OCI-LY1 (cell line): ENCODE measurements around the gene GAPDHS.

Experiments
- H2AFZ ChIP-seq: fragments of 200-600 bp; sonication (generic), shearing (Covaris generic); 2 replicates; pipeline ENCODE4 v1.6.0; 2014; ENCODE audit warnings: antibody characterized with exemption, mild to moderate bottlenecking, low read length
- H3F3A ChIP-seq: fragments of 200-600 bp; sonication (generic), shearing (Covaris generic); 2 replicates; pipeline ENCODE4 v1.6.0; 2014; ENCODE audit warnings: mild to moderate bottlenecking, antibody characterized with exemption, low read length, moderate library complexity; ENCODE audit not compliant: insufficient read depth
- H3K27ac ChIP-seq: fragments of 200-600 bp; sonication (generic); 2 replicates; pipeline ENCODE4 v1.5.1; 2014; ENCODE audit warnings: low read length, mixed run types, mild to moderate bottlenecking, low read depth; ENCODE audit not compliant: poor library complexity, severe bottlenecking
- H3K27me3 ChIP-seq: fragments of 200-600 bp; sonication (generic); 2 replicates; pipeline ENCODE4 v1.6.0; 2014; ENCODE audit warnings: antibody characterized with exemption, mild to moderate bottlenecking, low read length, moderate library complexity; ENCODE audit not compliant: insufficient read depth
- H3K36me3 ChIP-seq: fragments of 200-600 bp; sonication (generic); 2 replicates; pipeline ENCODE4 v1.6.1; 2014; ENCODE audit warnings: mild to moderate bottlenecking, antibody characterized with exemption, low read length, moderate library complexity, mixed read lengths; ENCODE audit not compliant: insufficient read depth
- H3K4me1 ChIP-seq: fragments of 200-600 bp; sonication (generic); 2 replicates; pipeline ENCODE4 v1.5.1; 2014; ENCODE audit warnings: mild to moderate bottlenecking, low read length, moderate library complexity; ENCODE audit not compliant: insufficient read depth, severe bottlenecking
- H3K4me2 ChIP-seq: fragments of 200-600 bp; sonication (generic), shearing (Covaris generic); 2 replicates; pipeline ENCODE4 v1.6.1; 2014; ENCODE audit warnings: low read length
- H3K4me3 ChIP-seq: fragments of 200-600 bp; sonication (generic); 2 replicates; pipeline ENCODE4 v1.5.1; 2014; ENCODE audit warnings: low read length, low read depth, mild to moderate bottlenecking, mixed read lengths; ENCODE audit not compliant: poor library complexity, severe bottlenecking
- H3K79me2 ChIP-seq: fragments of 200-600 bp; shearing (Covaris generic); 2 replicates; pipeline ENCODE4 v1.6.1; 2016; ENCODE audit warnings: mixed run types, low read length, mixed read lengths; ENCODE audit not compliant: insufficient read depth
- H3K9ac ChIP-seq: fragments of 200-600 bp; sonication (generic), shearing (Covaris generic); 2 replicates; pipeline ENCODE4 v1.6.1; 2014; ENCODE audit warnings: mild to moderate bottlenecking, low read length, mixed read lengths
- H3K9me2 ChIP-seq: fragments of 200-600 bp; sonication (generic), shearing (Covaris generic); 2 replicates; pipeline ENCODE4 v1.6.1; 2014; ENCODE audit warnings: low read depth, mild to moderate bottlenecking, low read length, mixed read lengths
- H3K9me3 ChIP-seq: fragments of 200-600 bp; shearing (Covaris generic); 2 replicates; pipeline ENCODE4 v1.6.1; 2014; ENCODE audit warnings: low read length, mixed read lengths
- H4K20me1 ChIP-seq: fragments of 200-600 bp; sonication (generic), shearing (Covaris generic); 2 replicates; pipeline ENCODE4 v1.6.0; 2016; ENCODE audit warnings: mild to moderate bottlenecking, low read length; ENCODE audit not compliant: insufficient read depth
- CTCF ChIP-seq: fragments of 200-600 bp; sonication (generic), shearing (Covaris generic); IDR thresholded peaks from 2 replicates; pipeline ENCODE4 v1.5.1; 2017; ENCODE audit warnings: mild to moderate bottlenecking, antibody characterized with exemption, low read length, moderate library complexity, mixed read lengths
- EZH2 ChIP-seq: fragments of 200-600 bp; sonication (generic), shearing (Covaris generic); IDR thresholded peaks from 2 replicates; pipeline ENCODE4 v1.8.0; 2017; ENCODE audit warnings: borderline replicate concordance, mixed run types, mild to moderate bottlenecking, antibody characterized with exemption, low read length, moderate library complexity, mixed read lengths

GAPDHS gene

DNA sequence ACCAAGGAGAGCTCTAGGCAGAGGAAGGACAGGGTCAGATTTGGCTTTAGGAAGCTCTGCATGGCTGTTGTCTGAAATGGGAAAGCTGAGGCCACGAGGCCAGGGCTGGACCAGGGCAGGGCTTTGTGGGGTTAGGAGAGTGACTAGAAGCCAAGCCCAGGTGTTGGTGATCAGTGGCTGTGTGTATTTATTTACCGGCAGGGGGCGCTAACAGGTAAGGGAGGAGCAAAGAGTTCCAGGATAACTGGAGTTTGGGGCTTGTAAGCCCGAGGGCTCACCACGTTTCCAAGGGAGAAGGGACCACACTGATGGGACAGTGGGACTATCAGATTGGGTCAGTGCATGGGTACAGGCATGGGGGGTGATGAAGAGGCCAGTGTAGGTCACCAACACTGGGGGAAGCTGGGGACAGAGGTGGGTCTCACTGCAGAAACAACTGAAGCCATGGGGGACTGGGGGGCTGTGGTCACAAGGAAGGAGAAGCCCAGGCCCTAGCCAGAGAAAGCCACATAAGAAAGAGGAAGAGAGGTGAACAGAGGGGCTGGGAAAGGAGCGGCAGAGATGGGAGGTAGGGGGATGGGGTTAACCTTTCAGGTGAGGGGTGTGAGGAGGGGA is 16.0 kb downstream of the GAPDHS start:
- Histone ChIP-seq H3K79me2 (no peaks in the 10 kb centered on the region), H3K4me2 (no peak overlapping the region), H4K20me1 (no peaks in the 10 kb centered on the region), H2AFZ (no peak overlapping the region), H3K27ac (no peak overlapping the region), H3K27me3 (no peaks in the 10 kb centered on the region), H3K9me2 (no peaks in the 10 kb centered on the region), H3K36me3 (no peaks in the 10 kb centered on the region), H3K4me3 (no peak overlapping the region), H3K9ac (no peak overlapping the region), H3K4me1 (peaks cover 17% of the 10 kb centered on the region), H3K9me3 (no peaks in the 10 kb centered on the region), H3F3A (no peaks in the 10 kb centered on the region)
- peak; percentile 87 for TF ChIP-seq CTCF
- no peak for TF ChIP-seq EZH2

- H3K4me2 ChIP-seq, result no peak overlapping the region
- TF ChIP-seq CTCF (no peak), EZH2 (no peak)
- H2AFZ ChIP-seq, result no peak overlapping the region
- no peak overlapping the region for H3K4me3 ChIP-seq
- H3K79me2 ChIP-seq, result no peaks in the 10 kb centered on the region
- H4K20me1 ChIP-seq, result no peaks in the 10 kb centered on the region
- no peaks in the 10 kb centered on the region for H3K9me3 ChIP-seq
- H3K27ac ChIP-seq, result no peak overlapping the region
- H3K4me1 ChIP-seq, result peaks cover 11% of the 10 kb centered on the region
- no peaks in the 10 kb centered on the region for H3K27me3 ChIP-seq
- H3K36me3 ChIP-seq, result no peaks in the 10 kb centered on the region
- no peak overlapping the region for H3K9ac ChIP-seq
- no peaks in the 10 kb centered on the region for H3K9me2 ChIP-seq
- no peaks in the 10 kb centered on the region for H3F3A ChIP-seq
Observed at GRCh38 chr19:35549879-35550523, 16.7 kb downstream of the GAPDHS start.

- H3F3A ChIP-seq, result no peaks in the 10 kb centered on the region
- no peaks in the 10 kb centered on the region for H3K79me2 ChIP-seq
- TF ChIP-seq CTCF, result no peak
- TF ChIP-seq EZH2, result no peak
- H3K27ac ChIP-seq, result no peak overlapping the region
- H4K20me1 ChIP-seq, result no peaks in the 10 kb centered on the region
- H3K9me3 ChIP-seq, result no peaks in the 10 kb centered on the region
- H3K27me3 ChIP-seq, result no peaks in the 10 kb centered on the region
- no peak overlapping the region for H2AFZ ChIP-seq
- no peak overlapping the region for H3K4me2 ChIP-seq
- H3K9me2 ChIP-seq, result no peaks in the 10 kb centered on the region
- H3K4me3 ChIP-seq, result no peak overlapping the region
- no peaks in the 10 kb centered on the region for H3K36me3 ChIP-seq
- peaks cover 7% of the 10 kb centered on the region for H3K4me1 ChIP-seq
- no peak overlapping the region for H3K9ac ChIP-seq
Observed at GRCh38 chr19:35551091-35551810, 18.0 kb downstream of the GAPDHS start.
